Heart right ventricle (tissue), 16 donors: ENCODE results near the gene MYB. TPM values are rescaled to one million over a fixed set of nuclear protein-coding genes. Genes with fewer than 3 reads are reported as not detected.

ENCODE experiments used
- ATAC-seq, 8 donors: fragments of 200-7000 bp; cut with Tn5 transposase; one replicate each; pipeline ENCODE4 v1.9.1; 2020; ENCODE audit warnings: mild to moderate bottlenecking in 8 of 8, moderate library complexity in 8 of 8, moderate number of reproducible peaks in 1 of 8
- DNase-seq, 2 donors: peaks; one replicate each; pipeline ENCODE4 v3.0.0-alpha.2; 2020
- H3K27ac ChIP-seq, 10 donors: fragments of 200-600 bp; sonication (generic) in 2 of 10; one replicate each; pipeline versions ENCODE4 v1.5.0 to v1.8.0; 2020 to 2022; ENCODE audit warnings: mild to moderate bottlenecking in 3 of 10
- H3K27me3 ChIP-seq, 7 donors: fragments of 200-600 bp; one replicate each; pipeline ENCODE4 v1.8.0; 2021 to 2022; ENCODE audit warnings: mild to moderate bottlenecking in 2 of 7
- H3K36me3 ChIP-seq, 9 donors: fragments of 200-600 bp; sonication (generic) in 1 of 9; one replicate each; pipeline versions ENCODE4 v1.5.0 to v1.8.0; 2020 to 2022; ENCODE audit warnings: mild to moderate bottlenecking in 2 of 9
- H3K4me1 ChIP-seq, 9 donors: fragments of 200-600 bp; sonication (generic) in 1 of 9; one replicate each; pipeline versions ENCODE4 v1.5.0 to v1.8.0; 2020 to 2022; ENCODE audit warnings: mild to moderate bottlenecking in 4 of 9
- H3K4me3 ChIP-seq, 10 donors: fragments of 200-600 bp; sonication (generic) in 2 of 10; one replicate each; pipeline versions ENCODE4 v1.5.0 to v1.8.0; 2020 to 2022; ENCODE audit warnings: mild to moderate bottlenecking in 7 of 10, moderate library complexity in 2 of 10
- H3K9me3 ChIP-seq, 11 donors: fragments of 200-600 bp in 10 of 11; sonication (generic) in 2 of 11; one replicate each; pipeline versions ENCODE4 v1.5.0 to v1.8.0; 2013 to 2022; ENCODE audit warnings: mild to moderate bottlenecking in 2 of 11, control low read depth in 1 of 11, moderate library complexity in 1 of 11
- CTCF ChIP-seq, 9 donors: fragments of 200-600 bp; sonication (generic) in 2 of 9; IDR thresholded peaks; one replicate each; pipeline versions ENCODE4 v1.5.0 to v1.8.0; 2021 to 2022; ENCODE audit warnings: antibody characterized with exemption in 9 of 9, mild to moderate bottlenecking in 5 of 9, moderate library complexity in 1 of 9
- WGBS, 2 donors: extraction: QIAGEN DNeasy Blood & Tissue Kit; methylation state at CpG; one replicate each; pipeline ENCODE4 v1.1.7; 2013; ENCODE audit warnings: inconsistent platforms in 1 of 2; 5-methylcytosine and 5-hydroxymethylcytosine counted together
- intact Hi-C, 10 donors: fragments of 100-400 bp; cut with DNase I; formaldehyde crosslinking; loops; one replicate each; pipeline versions ENCODE4 v1.11.1 to v1.14.2; 2022
- polyA plus RNA-seq, 2 donors: library from polyadenylated mRNA; stranded (reverse); fragments of 200-250 nt; gene quantifications; one replicate each; pipeline ENCODE4 v1.2.3, GENCODE V29; 2013
- total RNA-seq, 10 donors: library from RNA; stranded (reverse); fragmentation: NEBNext Ultra II Directional in 3 of 10; extraction: Animal tissue kit (Norgen Biotek cat#: 25700) in 3 of 10; gene quantifications; one replicate each; pipeline versions ENCODE4 v1.2.1 to v1.2.4, GENCODE V29; 2021 to 2023
- donor health status: Arrhythmogenic right ventricular cardiomyopathy.
- donor health status: ischemic (EF 13 %, LVEDD 7.1; RV severe dilation, severe dysfunction).
- donor health status: healthy with polysubstance abuse.
- donor health status: DM: no; HTN: yes; CAD: no.
- donor health status: DM: no; HTN: no; CAD: no.
- donor health status: ischemic (EF 25% LVEDD 6.9; RV normal size, moderate dysfunction).
- donor health status: ischemic (EF 25% LVEDD 5.7; RV mildly dilated, moderate dysfunction).
- donor health status: healthy.
- donor health status: DM: yes; HTN: yes; CAD: no.
- donor health status: Ischemic cardiomyopathy.
- donor health status: ischemic (EF 35%, LVEDD 5.7; RV mildly dilated, moderate dysfunction).
- donor health status: nonischemic (EF 11% LVEDD 7.7; RV severe dilation, severe dysfunction).
- donor health status: DM: yes; HTN: yes; CAD: no.
- donor health status: PGD.
- donor health status: ischemic (EF 29% LVEDD 5.4; RV normal size, mild dysfunction).
- donor health status: nonischemic (EF 23%, LVEDD 6.1; RV moderate dilation, normal function).

The MYB gene
- total and polyA plus RNA-seq, 12 donors = 0.01 to 0.39 (median 0.13) TPM; not detected in 8

DNA sequence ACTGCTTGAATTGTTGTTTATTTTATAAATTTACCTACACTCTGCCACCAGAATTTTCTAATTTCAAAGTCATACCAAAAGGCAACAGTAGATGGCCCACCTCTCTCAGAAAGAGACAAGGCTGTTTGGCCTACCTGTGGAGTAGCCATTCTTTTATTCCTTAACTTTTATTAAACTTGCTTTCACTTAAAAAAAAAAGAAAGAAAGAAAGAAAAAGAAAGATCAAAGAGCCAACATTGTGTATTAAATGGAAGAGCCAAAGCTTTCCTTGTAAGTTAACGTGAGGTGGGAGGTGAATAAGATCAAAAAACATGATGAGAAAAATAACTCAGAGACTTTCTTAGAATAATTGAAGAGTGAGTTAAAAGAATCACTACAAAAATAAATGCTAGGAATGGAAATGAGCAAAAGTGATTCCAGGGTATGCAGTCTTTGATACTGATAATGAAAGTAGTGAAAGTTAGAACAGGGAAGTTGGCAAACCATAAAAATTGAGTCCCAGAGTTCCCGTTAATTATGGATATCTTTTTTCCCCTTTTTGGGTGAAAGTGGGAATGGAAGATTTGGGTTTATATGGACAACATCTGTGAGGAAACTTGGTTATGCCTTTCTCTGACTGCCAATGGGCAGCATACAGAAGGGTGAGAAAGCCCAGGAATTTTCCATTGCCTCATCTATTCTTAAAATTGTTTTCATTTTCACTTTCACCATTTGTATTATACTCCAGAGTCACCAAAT lies 35.9 kb upstream of the MYB start:
- Histone ChIP-seq H3K4me3 (peak overlapping the region in 1 of 10 donors; percentile 18), H3K27ac (no peak overlapping the region), H3K36me3 (no peaks in the 10 kb centered on the region), H3K4me1 (peaks cover 0 to 18% (median 0%) of the 10 kb centered on the region in 9 donors), H3K27me3 (no peaks in the 10 kb centered on the region), H3K9me3 (no peaks in the 10 kb centered on the region)
- no peak for ATAC-seq
- 85 to 86% methylated on average over 2 of the region's 2 CpGs for WGBS, 2 donors
- intact Hi-C loops = loop anchor here in 9 of 10 donors (2.0 to 10.0 kb wide), 3 partner anchors 277 to 280 kb away; no protein-coding TSS in a partner anchor
- peak in 7 of 9 donors; percentile 29 to 61 (median 48) for TF ChIP-seq CTCF (IDR thresholded peaks at IDR 0.05)
- DNase-seq = no peak

GRCh38 chr6:135146162-135146934 lies 34.8 kb upstream of the MYB start:
- Histone ChIP-seq H3K27ac (no peak overlapping the region), H3K36me3 (no peaks in the 10 kb centered on the region), H3K27me3 (no peaks in the 10 kb centered on the region), H3K9me3 (peaks cover 0 to 8% (median 0%) of the 10 kb centered on the region in 11 donors), H3K4me1 (peaks cover 0 to 18% (median 0%) of the 10 kb centered on the region in 9 donors), H3K4me3 (no peak overlapping the region)
- 92 to 94% methylated on average over 7 of the region's 7 CpGs for WGBS, 2 donors
- ATAC-seq (no peak), DNase-seq (no peak)
- intact Hi-C loops = loop anchor here in 8 of 10 donors (5.0 to 10.0 kb wide), 2 partner anchors 276 to 278 kb away; no protein-coding TSS in a partner anchor
- no peak for TF ChIP-seq CTCF (IDR thresholded peaks at IDR 0.05)

GRCh38 chr6:135147637-135148592 lies 33.2 kb upstream of the MYB start:
- Histone ChIP-seq H3K27ac (no peak overlapping the region), H3K4me1 (peaks cover 0 to 18% (median 0%) of the 10 kb centered on the region in 9 donors), H3K4me3 (no peak overlapping the region), H3K27me3 (no peaks in the 10 kb centered on the region), H3K9me3 (peaks cover 0 to 15% (median 0%) of the 10 kb centered on the region in 11 donors), H3K36me3 (no peaks in the 10 kb centered on the region)
- DNase-seq (no peak), ATAC-seq (no peak)
- intact Hi-C loops = loop anchor here in 8 of 10 donors (5.0 to 10.0 kb wide), 2 partner anchors 274 to 277 kb away; no protein-coding TSS in a partner anchor
- no peak for TF ChIP-seq CTCF (IDR thresholded peaks at IDR 0.05)
- WGBS, 2 donors = 80 to 81% methylated on average over 5 of the region's 5 CpGs
